Kidney epithelial cell (primary cell): Measurements from ENCODE around the gene FLNB. TPM values are rescaled to one million over a fixed set of nuclear protein-coding genes. Genes with fewer than 3 reads are reported as not detected.

Experiments
- DNase-seq: peaks from one replicate; pipeline ENCODE4 v3.0.0-alpha.2; 2010; ENCODE audit warnings: low read depth
- H3K27me3 ChIP-seq: 2 replicates; pipeline ENCODE4 v1.6.0; 2011; ENCODE audit warnings: low read length; ENCODE audit not compliant: control insufficient read depth, insufficient read depth
- H3K36me3 ChIP-seq: 2 replicates; pipeline ENCODE4 v1.5.1; 2011; ENCODE audit warnings: low read length; ENCODE audit not compliant: control insufficient read depth, insufficient read depth
- H3K4me3 ChIP-seq: 2 replicates; pipeline ENCODE4 v1.5.1; 2011; ENCODE audit warnings: low read depth, mild to moderate bottlenecking, control low read depth, low read length
- total RNA-seq: library from RNA; depleted of rRNA; stranded (reverse); fragments of >200 nt; gene quantifications from 2 replicates; pipeline ENCODE4 v1.2.3, GENCODE V29; 2015
- TF ChIP-seq, protein P1 (sequence below): IDR thresholded peaks from 2 replicates; pipeline ENCODE4 v1.5.1; 2011; ENCODE audit warnings: mild to moderate bottlenecking, moderate library complexity, low read length, control low read depth, inconsistent platforms; ENCODE audit not compliant: insufficient read depth, poor library complexity, severe bottlenecking

FLNB gene
- total RNA-seq, 1 donor from 2014 or later = 536 TPM

DNA sequence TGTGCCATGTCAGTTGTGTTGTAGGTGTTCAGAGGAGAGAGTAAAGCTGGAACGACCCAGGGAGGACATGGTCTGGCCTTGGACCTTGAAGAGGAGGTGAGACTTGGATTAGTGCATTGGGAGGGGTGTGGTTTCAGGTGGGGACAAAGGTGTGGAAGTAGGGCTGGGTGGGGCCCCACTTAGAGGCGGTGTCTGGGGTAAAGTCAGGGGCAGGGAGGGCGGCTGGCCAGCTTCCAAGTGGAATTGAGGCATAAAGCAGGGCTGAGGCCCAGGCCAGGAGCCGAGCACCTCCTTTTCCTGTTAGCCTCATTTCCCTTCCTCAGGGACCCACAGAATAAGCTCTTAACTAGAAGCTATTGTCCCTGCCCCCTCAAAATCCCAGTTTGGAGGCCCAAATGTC is 36.2 kb upstream of the FLNB start:
- Histone ChIP-seq H3K27me3 (no peaks in the 10 kb centered on the region), H3K4me3 (no peak overlapping the region), H3K36me3 (no peaks in the 10 kb centered on the region)
- TF ChIP-seq, protein P1, sequence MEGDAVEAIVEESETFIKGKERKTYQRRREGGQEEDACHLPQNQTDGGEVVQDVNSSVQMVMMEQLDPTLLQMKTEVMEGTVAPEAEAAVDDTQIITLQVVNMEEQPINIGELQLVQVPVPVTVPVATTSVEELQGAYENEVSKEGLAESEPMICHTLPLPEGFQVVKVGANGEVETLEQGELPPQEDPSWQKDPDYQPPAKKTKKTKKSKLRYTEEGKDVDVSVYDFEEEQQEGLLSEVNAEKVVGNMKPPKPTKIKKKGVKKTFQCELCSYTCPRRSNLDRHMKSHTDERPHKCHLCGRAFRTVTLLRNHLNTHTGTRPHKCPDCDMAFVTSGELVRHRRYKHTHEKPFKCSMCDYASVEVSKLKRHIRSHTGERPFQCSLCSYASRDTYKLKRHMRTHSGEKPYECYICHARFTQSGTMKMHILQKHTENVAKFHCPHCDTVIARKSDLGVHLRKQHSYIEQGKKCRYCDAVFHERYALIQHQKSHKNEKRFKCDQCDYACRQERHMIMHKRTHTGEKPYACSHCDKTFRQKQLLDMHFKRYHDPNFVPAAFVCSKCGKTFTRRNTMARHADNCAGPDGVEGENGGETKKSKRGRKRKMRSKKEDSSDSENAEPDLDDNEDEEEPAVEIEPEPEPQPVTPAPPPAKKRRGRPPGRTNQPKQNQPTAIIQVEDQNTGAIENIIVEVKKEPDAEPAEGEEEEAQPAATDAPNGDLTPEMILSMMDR = no peak
- DNase-seq = no peak

DNA sequence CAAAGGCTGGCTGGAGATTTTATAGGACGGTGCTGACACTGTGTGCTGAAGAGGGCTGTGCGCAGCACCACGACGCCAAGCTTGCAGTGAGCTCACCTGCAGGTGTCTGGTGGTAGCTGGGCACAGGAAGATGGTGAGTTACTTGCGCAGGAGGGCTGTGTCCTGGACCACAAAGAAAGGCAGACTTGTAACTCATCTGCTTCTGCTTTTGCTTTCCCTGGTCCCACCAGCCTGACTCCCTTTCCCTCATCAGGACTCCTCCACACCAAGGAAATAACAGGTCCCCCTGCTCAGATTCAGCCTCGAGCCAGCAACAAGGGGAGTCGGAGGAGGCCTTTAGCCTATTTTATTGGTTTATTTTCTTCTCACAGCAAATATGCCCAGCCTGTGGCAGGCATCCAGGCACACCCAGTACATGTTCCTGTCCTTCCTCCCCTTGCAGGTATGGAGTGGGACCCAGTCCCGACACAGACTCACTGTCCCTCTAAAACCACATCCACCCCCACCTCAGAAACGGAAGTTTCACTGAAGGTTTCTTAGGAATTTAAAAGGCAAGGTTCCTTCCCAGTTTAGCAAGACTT is 35.6 kb upstream of the FLNB start:
- Histone ChIP-seq H3K4me3 (no peak overlapping the region), H3K36me3 (no peaks in the 10 kb centered on the region), H3K27me3 (no peaks in the 10 kb centered on the region)
- no peak for DNase-seq
- TF ChIP-seq, protein P1 = no peak

DNA sequence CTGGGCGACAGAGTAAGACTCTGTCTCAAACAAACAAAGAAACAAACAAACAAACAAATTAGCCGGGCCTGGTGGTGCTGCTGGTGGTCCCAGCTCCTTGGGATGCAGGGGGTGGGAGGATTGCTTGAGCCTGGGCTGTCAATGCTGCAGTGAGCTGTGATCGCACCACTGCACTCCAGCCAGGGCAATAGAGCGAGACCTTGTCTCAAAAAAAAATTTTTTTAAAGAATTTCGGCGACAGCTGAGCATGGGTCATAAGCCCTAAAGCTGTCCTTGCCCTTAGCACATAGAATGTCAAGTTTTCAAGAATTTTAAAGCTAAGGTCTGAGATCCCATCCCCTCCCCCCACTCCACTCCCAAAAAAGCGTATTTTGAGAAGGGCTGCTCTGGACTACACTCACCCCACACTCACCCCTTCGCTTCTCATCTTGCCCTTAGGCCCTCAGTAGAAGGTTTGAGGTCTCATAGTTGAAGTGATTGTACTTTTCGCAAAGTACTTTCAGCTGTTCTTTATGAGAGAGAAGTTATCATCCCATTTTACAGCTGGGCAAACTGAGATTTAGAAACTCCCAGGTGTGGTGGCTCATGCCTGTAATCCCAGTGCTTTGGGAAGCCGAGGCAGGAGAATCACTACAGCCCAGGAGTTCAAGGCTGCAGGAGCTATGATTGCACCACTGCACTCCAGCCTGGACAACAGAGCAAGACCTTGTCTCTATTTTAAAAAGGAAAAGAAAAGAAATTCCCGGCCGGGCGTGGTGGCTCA is 34.3 kb upstream of the FLNB start:
- TF ChIP-seq, protein P1 = no peak
- H3K36me3 ChIP-seq = no peaks in the 10 kb centered on the region
- no peak overlapping the region for H3K4me3 ChIP-seq
- DNase-seq = no peak
- H3K27me3 ChIP-seq = no peaks in the 10 kb centered on the region

DNA sequence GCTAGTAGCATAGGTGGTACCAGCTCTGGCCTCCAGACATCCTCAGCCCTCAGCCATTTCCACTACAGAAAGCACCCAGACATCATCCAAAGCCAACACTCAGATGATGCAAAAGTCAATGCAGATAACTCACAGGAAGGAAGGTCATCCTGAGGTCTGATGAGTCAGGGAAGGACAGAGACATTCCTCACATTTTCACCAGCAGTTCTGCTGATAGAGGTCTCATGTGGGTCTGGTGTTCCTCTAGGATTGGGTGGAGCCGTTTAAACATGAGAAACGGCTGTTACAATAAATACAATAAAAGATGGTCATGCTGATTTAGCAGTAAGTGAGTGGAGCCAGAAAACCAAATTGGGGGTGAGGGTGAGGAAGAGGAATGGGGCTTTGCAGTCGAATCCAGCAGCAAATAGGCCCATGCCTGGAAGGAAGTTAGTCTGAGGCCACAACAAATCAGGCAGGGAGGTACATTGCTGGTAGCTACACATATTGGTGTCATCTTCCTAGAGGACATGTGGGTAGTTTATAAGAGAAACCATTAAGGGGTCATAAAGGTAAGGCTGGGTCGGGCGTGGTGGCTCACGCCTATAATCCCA is 33.3 kb upstream of the FLNB start:
- no peak overlapping the region for H3K4me3 ChIP-seq
- TF ChIP-seq, protein P1 = no peak
- no peaks in the 10 kb centered on the region for H3K27me3 ChIP-seq
- DNase-seq = peak; percentile 84
- H3K36me3 ChIP-seq = no peaks in the 10 kb centered on the region

DNA sequence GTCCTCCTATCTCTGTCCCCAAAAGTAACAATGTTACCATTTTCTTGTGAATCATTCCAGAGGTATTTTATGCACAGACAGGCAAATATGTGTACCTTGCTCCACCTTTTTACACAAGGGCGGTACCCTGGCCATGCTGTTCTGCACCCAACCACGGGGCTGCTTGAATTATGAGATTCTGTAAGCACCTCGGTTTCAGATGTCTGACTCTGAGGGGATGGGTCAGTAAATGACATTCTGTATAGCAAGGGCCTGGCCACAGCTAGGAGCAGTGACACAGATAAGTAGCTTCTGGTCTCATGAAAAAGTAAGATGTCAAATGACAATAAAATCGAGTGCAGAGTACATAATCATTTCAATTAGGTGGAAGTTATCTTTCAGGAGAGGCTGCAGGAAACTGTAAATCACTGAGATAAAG is 30.4 kb upstream of the FLNB start:
- no peak overlapping the region for H3K4me3 ChIP-seq
- no peaks in the 10 kb centered on the region for H3K36me3 ChIP-seq
- H3K27me3 ChIP-seq = no peaks in the 10 kb centered on the region
- no peak for DNase-seq
- TF ChIP-seq, protein P1 = no peak
